Measurements from ENCODE around the gene LRRC41.

Gene LRRC41

DNA sequence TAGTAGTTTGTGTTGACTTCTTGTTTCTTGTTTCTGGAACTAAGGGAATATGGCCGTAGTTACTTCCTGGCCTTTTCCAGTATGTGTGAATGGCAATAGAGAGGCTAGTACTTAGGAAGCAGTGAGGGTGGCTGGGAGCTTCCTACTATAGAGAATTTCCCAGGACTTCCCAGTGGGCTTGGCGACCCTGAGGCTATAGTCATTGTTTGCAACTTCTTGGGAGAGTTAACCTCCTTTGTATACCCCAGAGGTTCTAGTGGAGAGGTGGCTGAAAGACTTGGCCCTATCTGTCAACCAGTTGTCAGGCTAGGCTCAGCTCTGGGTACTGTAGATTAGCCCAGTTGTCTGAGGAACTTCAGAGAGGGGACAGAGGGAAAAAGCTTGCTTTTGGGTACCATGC lies 40.3 kb downstream of the LRRC41 start:
- H3K4me3 ChIP-seq (replicated peaks; ENCODE audit: low read depth, low read length): no peak overlapping the region
- no peaks in the 10 kb centered on the region for H3K27me3 ChIP-seq (replicated peaks; ENCODE audit: control insufficient read depth, insufficient read depth, low read length)
- DNase-seq (ENCODE audit: extremely low read depth, insufficient read length): no peak
- TF ChIP-seq, protein P1, sequence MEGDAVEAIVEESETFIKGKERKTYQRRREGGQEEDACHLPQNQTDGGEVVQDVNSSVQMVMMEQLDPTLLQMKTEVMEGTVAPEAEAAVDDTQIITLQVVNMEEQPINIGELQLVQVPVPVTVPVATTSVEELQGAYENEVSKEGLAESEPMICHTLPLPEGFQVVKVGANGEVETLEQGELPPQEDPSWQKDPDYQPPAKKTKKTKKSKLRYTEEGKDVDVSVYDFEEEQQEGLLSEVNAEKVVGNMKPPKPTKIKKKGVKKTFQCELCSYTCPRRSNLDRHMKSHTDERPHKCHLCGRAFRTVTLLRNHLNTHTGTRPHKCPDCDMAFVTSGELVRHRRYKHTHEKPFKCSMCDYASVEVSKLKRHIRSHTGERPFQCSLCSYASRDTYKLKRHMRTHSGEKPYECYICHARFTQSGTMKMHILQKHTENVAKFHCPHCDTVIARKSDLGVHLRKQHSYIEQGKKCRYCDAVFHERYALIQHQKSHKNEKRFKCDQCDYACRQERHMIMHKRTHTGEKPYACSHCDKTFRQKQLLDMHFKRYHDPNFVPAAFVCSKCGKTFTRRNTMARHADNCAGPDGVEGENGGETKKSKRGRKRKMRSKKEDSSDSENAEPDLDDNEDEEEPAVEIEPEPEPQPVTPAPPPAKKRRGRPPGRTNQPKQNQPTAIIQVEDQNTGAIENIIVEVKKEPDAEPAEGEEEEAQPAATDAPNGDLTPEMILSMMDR (IDR thresholded peaks at IDR 0.05; ENCODE audit: insufficient read depth, low read length, poor library complexity, severe bottlenecking): no peak
- H3K36me3 ChIP-seq (ENCODE audit: control insufficient read depth, insufficient read depth, low read length): peaks cover 30% of the 10 kb centered on the region

DNA sequence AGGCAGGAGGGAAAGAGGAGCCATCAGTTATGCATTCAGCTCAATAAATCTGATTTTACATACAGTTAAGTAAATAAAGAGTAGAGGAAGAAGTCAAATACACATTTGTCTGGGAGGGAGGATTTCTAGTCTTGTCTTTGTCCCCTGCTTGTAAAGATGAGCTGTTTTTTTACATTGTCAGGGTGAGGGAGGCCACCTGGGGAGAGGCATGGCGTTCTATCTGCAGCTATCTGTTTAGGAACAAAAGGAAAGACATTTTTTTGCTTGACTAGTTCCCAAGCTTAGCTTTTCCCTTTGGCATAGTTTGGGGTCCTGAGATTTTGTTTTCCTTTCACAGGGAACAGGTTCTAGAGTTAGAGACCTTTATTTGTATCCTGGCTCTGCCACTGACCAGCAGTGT lies 40.9 kb downstream of the LRRC41 start:
- DNase-seq (ENCODE audit: extremely low read depth, insufficient read length): no peak
- TF ChIP-seq, protein P1 (IDR thresholded peaks at IDR 0.05; ENCODE audit: insufficient read depth, low read length, poor library complexity, severe bottlenecking): no peak
- H3K36me3 ChIP-seq (ENCODE audit: control insufficient read depth, insufficient read depth, low read length): peaks cover 28% of the 10 kb centered on the region
- H3K4me3 ChIP-seq (replicated peaks; ENCODE audit: low read depth, low read length): no peak overlapping the region
- H3K27me3 ChIP-seq (replicated peaks; ENCODE audit: control insufficient read depth, insufficient read depth, low read length): no peaks in the 10 kb centered on the region

DNA sequence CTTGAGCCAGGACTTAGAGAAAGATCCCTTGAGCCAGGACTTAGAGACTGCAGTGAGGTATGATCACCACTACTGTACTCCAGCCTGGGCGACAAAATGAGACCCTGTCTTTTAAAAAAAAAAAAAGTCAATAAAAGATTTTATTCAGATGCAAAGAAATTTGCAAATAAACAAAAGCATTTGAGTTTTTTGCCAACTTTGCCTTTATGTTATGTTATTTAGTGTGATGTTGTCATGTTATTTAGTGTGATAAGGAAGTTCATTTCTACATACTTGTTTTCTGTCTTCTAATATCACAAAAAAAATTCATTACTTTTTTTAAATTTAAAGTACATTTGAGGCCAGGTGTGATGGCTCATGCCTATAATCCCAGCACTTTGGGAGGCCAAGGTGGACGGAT lies 46.9 kb downstream of the LRRC41 start:
- TF ChIP-seq, protein P1 (IDR thresholded peaks at IDR 0.05; ENCODE audit: insufficient read depth, low read length, poor library complexity, severe bottlenecking): no peak
- no peak overlapping the region for H3K4me3 ChIP-seq (replicated peaks; ENCODE audit: low read depth, low read length)
- H3K36me3 ChIP-seq (ENCODE audit: control insufficient read depth, insufficient read depth, low read length): peaks cover 21% of the 10 kb centered on the region
- no peaks in the 10 kb centered on the region for H3K27me3 ChIP-seq (replicated peaks; ENCODE audit: control insufficient read depth, insufficient read depth, low read length)
- DNase-seq (ENCODE audit: extremely low read depth, insufficient read length): no peak

DNA sequence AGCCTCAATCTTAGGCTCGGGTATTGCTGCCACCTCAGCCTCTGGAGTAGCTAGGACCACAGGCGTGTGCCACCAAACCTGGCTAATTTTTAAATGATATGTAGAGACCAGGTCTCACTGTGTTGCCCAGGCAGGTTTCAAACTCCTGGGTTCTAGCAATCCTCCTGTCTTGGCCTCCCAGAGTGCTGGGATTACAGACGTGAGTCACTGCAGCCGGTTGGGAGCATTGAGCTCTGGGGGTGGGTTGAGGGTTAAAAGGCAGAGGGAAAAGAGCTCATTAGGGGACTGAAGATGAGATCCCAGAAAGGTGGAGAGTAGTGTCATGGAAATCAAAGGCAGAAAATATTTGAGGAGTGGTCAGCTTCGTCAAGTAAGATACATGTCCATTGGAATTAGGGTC lies 48.7 kb downstream of the LRRC41 start:
- no peak overlapping the region for H3K4me3 ChIP-seq (replicated peaks; ENCODE audit: low read depth, low read length)
- no peaks in the 10 kb centered on the region for H3K27me3 ChIP-seq (replicated peaks; ENCODE audit: control insufficient read depth, insufficient read depth, low read length)
- peaks cover 18% of the 10 kb centered on the region for H3K36me3 ChIP-seq (ENCODE audit: control insufficient read depth, insufficient read depth, low read length)
- TF ChIP-seq, protein P1 (IDR thresholded peaks at IDR 0.05; ENCODE audit: insufficient read depth, low read length, poor library complexity, severe bottlenecking): no peak
- DNase-seq (ENCODE audit: extremely low read depth, insufficient read length): no peak

DNA sequence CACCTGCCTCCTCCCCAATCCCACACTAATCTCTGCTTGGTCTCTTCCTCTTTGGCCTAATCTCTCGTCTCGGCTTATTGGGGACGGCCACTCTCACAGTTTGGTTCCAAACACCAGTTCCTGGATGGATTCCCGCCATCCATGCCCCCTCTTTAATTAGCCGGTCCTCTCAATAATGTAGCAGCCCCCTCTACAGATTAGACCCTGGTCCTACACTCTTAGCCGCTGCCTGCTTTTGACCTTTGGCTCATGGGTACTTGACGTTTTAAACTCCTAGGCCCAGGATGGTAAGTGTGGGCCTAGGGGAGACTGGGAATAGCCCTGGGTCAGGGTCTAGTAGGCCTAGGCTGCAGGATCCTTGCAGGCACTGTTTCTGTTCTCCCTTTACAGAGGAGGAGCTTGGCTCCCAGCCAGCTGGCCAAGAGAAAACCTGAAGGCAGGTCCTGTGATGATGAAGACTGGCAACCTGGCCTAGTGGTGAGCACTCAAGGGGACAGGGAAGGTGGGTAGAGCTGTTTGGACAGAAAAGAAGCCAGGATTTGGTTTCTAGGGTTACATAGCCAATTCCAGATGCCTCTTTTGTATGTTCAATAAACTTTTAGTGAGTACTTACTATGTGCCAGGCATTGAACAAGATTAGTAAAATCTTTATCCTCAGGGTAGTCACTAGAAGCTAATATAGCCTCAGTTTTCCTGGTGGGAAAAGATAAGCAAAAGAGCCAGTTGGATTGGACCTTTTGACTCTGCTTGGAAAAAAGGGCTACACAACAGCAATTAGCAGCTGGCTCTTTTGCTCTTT lies 55.1 kb downstream of the LRRC41 start:
- Histone ChIP-seq H3K4me3 (replicated peaks; ENCODE audit: low read depth, low read length) (peak overlapping the region; percentile 86), H3K36me3 (ENCODE audit: control insufficient read depth, insufficient read depth, low read length) (peaks cover 9% of the 10 kb centered on the region), H3K27me3 (replicated peaks; ENCODE audit: control insufficient read depth, insufficient read depth, low read length) (no peaks in the 10 kb centered on the region)
- DNase-seq (ENCODE audit: extremely low read depth, insufficient read length): peak; percentile 40
- TF ChIP-seq, protein P1 (IDR thresholded peaks at IDR 0.05; ENCODE audit: insufficient read depth, low read length, poor library complexity, severe bottlenecking): peak; percentile 26
